8988T (cell line): Measurements from ENCODE around the gene EXOC6B.
"Not testable (repeated sequence)": the region's sequence is repeated elsewhere in the genome, so short reads cannot be mapped to it uniquely, and the experiment has no call there.

Experiments
- DNase-seq: peaks from one replicate; pipeline ENCODE4 v3.0.0; 2011

The EXOC6B gene

DNA sequence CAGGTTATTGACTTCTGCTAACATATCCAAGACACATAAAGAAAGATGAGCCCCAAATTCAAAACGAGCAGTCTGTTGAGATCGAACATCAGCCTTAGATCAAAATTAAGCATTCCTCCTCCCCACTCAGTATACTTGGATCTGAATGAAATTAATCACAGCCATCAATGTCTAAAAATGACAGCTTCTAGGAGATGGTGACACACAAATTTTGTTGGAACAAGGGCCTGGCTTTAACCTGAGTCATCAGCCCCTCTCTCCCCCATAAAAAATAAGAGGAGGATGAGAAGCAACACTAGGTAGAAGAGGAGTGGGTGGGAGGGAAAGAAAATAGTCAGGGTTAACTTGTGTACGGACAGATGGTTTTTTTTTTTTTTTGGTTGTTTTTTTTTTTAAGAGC is 223.1 kb downstream of the EXOC6B start:
- DNase-seq = no peak

DNA sequence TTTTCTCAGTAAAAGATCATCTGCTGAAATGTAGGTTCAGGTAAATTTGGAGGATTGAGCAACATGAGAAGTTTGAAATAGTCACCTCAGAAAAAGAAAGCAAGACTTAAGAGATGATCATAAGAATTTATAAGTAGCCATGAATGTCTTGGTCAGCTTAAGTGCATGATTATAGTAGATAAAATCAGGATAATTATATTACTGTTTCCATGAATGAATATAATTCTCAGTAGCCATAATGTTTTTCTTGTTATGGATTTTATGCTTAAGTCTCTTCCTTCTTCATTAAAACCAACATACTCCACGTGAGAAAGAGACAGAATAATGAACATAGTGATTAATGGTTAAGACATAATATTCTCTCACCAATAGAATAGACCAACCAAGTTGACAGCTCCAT is 223.7 kb downstream of the EXOC6B start:
- no peak for DNase-seq

DNA sequence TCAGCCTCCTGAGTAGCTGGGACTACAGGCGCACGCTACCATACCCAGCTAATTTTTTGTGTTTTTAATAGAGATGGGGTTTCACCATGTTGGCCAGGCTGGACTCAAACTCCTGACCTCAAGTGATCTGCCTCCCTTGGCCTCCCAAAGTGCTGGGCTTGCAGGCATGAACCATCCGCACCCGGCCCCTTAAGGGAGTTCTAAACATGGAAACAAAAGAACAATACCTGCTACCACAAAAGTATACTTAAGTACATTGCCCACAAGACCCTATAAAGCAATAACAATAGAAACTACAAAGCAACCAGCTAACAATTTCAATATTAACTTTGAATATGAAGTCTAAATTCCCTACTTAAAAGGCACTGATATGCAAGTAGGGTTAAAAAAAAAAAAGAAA is 242.0 kb downstream of the EXOC6B start:
- not testable (repeated sequence) for DNase-seq

DNA sequence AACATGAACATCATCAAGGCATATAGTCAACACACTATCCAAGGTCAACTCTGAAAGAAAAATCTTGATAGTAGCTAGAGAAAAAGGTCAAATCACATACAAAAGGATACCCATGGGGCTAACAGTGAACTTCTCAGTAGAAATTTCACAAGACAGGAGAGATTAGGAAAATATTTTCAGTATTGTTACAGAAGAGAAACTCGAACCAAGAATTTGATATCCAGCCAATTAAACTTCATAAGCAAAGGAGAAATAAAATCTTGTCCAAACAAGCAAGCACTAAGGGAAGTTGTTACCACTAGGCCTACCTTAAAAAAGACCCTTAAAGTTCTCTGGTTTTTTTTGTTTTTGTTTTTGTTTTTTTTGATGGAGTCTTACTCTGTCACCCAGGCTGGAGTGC is 242.5 kb downstream of the EXOC6B start:
- DNase-seq = no peak

DNA sequence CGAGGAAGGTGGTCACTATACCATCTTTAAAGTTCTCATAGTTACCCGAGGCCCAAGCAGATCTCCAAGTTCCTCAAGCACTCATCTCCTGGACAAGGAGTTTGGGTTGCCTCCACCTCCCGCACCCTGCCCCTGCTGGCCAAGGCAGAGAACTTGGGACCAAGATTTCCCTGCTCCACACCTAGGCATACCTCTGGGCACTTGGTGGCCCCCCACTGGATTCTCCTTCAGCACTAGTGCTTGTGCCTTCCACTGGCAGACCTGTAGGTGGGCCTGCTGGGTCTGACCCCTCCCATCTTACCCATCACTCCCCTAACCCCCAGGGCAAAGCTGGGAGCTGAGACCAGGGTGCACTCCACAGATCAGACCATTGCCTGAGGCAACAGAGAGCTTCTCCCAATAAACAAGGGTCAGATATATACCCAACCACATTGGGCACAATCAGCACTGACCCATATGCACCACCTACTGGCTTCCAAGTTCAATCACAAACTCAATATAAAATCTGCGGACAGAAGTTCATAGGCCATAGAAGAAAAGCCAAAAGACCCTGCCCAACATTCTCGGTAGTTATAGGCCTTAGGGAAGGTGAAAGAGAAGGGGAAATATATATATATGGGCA is 244.2 kb downstream of the EXOC6B start:
- DNase-seq = no peak

DNA sequence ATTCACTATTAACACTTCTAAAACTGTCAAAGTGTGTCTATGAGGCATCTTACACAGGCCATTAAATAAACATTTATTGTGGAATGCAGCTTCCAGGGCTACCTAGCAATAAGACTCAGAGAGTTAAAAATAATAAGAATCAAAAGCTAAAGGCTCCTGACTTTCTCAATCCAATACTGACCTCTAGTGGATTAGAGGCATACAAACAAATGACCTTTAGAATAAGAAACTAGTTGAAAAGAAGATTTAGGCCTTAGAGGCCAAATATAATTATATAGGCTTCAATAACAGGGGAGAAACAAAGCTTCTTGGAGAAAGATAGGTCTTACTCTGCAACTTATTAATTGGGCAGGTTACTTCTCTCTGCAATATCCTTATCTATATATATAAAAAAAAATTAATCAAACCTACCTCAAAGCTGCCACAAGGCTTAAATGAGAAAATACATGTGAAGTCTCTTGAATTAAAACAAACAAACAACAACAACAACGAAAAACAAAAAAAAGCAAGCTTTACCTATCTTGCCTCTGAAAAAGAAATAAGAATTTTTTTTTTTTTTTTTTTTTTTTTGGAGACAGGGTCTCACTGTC is 246.1 kb downstream of the EXOC6B start:
- DNase-seq = no peak

DNA sequence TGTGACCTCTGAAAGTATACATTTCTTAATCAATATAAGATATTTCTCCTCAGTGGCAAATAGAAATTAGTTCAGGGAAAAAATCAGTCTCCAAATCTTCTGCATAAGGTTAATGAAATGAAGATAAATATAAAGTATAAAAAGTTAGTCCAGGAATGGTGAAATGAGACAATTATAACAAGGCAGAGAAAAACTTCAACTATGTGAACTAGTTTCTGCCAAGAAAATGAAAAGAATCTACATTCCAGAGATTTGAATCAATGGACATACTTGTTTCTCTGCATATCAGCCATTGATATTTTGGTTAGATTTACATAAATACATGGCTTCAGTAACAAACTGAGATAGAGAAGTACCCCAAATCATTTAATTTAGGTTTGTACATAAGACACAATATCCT is 249.0 kb downstream of the EXOC6B start:
- DNase-seq = no peak

DNA sequence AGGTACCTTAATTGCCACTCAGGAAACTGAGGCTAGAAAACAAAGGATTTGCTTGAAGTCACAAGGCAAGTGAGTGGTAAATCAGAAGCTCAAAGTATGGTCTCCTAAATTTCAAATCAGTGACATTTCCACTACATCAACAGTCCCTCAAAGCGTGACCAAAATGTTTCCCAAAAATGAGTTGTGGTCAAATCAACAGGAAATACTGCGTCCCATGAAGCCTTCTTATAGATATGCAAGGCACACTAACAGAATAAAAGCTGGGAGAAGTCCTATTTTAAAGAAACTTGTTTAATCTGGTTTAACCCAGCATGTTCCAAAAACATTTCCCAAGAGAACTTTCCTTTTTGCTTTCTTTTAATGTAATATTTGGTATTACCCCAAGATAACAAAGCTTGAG is 249.4 kb downstream of the EXOC6B start:
- DNase-seq = no peak

DNA sequence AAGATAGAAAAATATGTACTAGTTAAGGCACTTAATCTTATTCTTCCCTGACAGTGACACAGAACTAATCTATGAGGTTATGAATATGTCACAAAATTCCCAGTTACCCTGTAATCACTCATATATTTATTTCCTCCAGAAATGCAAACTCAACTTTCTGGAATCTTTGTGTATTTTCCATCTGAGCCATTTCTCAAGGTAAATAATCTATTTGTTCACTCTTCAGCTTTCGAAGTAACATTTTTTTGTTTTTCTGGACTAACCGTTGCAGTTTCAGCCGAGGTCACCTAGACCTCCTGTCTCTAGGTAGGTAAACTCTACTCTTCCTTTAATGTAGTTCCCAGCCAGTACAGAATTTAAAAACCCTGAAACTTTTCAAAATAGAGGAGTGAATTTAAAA is 250.9 kb downstream of the EXOC6B start:
- no peak for DNase-seq

DNA sequence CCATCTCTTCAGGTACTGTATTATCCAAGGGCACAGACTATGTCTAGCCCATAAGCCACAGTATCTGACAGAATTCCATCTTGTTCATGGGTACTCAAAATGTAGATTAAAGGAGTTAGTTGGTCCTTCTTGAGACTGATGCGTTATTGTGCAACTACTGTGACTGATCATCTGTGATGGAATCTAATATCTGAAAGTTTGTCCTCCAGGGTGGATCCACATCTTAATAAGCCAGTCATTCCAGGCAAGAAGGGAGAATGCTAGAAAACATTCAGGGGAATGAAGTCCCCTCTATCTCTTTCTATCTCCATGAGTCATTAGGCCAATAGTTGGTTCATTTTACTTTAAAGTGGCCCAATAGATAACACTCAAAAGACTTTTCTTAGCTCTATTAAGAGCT is 252.6 kb downstream of the EXOC6B start:
- no peak for DNase-seq

DNA sequence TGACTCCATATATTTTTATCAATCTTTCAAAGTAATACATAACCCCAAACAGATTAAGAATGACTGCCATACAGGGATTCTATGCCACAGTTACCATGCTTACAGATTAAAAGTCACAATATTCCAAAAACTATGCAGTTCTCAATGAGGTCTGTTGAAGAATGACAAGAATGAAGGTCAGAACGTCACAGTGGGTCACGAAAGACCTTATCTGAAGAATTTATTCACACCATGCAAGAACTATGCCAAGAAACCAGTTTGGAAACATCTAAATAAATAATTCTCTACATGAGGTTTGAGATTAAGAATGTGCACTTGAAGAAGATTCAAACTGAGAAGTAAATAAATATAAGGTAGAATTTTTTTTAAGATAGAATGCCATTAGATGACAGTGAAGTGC is 253.3 kb downstream of the EXOC6B start:
- DNase-seq = no peak

DNA sequence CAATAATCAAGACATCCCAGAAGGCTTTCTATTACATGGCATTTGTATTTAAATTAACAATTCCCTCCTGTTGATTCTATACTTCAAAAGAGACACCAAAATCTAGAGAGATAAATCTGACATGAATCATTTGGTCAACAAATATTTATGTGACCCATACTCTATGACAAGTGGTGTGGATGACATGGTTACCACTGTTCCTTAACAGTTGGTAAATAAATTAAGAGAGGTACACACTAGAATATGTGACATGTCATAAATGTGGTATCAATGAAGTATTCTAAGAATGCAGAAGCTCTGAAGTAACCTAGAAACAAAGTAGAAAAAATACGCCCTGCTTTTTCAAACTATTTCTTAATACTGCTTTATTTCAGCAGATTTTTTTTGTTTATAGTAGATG is 255.4 kb downstream of the EXOC6B start:
- DNase-seq = no peak

DNA sequence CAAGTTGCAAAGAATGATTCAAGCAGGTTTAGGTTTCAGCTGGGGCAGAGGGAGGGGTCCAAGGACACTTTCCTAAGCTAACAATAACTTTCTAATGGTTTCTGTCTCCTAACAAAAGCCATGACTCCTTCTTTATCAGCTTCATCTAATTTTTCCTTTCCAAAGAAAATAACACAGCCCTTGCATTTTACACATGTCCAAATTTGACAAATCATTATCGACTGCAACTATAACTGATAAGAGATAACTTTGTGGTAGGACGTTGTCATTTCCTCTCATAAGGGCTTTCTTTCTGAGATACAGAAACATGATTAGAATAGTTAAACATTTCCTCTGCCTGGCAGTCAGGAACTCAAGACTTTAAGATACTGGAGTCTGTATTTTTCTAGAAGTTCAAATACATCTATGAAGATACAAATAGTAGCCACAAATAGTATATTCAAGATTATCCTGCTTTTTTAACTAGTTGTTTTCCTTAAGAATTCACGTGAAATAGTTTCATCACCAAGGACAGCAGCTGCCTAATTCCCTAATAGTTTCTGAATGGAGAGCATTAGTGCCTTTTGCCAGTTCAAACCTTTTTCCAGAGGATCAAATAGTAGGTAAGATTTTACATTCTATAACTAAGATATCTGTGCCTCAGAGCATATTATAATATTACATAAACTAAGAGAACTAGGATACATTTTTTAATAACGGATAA is 263.2 kb downstream of the EXOC6B start:
- no peak for DNase-seq

DNA sequence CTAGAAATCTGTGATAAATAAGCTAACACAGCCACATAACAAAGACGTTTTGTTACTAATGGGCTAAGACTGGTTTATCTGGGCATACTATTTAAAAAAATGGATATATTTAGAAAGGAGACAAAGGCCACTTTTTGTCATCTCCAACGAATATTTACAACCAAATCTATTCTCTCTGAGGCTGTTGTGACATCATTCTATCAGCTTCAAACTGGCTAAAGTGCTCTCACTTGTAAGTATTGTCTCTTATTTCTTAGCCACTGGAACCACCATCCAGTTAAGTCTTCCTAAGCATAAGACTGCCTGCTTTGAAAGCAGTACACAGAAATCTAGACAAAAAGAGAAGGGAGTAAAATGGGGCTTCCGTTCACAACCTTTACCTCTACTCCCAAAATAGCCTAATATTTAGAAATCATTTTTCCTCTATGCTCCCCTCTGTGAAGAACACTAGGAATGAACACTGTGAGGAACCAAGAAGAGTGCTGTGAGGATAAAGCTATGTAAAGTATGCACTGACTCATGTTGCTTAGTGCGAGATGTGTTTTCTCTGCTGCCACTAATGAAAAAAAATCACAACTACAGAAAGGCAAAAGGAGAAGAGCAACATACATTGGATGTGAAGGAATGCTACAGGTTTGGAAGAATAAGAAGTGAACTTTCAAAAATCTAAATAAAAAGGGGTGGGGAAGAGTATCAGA is 264.1 kb downstream of the EXOC6B start:
- no peak for DNase-seq

DNA sequence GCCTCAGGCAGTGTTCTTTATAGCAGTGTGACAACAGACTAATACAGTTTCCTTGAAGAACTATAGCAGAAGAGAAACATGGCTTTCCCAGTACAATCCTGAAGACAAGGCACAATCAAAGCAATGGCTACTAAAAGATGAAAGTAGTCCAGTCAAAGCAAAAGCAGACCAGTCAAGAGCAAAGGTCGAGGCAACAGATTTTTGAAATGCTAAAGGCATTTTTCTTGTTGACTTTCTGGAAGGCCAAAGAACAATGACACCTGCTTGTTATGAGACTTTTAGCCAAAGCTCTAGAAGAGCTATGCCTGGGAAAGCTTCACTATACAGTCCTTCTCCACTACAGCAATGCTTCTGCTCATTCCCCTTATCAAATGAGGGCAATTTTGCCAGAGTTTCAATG is 269.9 kb downstream of the EXOC6B start:
- no peak for DNase-seq

DNA sequence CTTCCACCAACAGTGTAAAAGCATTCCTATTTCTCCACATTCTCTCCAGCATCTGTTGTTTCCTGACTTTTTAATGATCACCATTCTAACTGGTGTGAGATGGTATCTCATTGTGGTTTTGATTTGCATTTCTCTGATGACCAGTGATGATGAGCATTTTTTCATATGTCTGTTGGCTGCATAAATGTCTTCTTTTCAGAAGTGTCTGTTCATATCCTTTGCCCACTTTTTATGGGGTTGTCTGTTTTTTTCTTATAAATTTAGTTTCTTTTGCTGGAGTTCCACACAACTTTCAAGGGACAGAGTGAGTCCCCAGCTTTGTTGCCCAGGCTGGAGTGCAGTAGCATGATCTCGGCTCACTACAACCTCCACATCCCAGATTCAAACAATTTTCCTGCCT is 270.5 kb downstream of the EXOC6B start:
- not testable (repeated sequence) for DNase-seq

DNA sequence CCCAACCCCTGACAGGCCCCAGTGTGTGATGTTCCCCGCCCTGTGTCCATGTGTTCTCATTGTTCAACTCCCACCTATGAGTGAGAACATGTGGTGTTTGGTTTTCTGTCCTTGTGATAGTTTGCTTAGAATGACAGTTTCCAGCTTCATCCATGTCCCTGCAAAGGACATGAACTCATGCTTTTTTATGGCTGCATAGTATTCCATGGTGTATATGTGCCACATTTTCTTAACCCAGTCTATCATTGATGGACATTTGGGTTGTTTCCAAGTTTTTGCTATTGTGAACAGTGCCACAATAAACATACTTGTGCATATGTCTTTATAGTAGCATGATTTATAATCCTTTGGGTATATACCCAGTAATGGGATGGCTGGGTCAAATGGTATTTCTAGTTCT is 270.9 kb downstream of the EXOC6B start:
- DNase-seq = not testable (repeated sequence)

DNA sequence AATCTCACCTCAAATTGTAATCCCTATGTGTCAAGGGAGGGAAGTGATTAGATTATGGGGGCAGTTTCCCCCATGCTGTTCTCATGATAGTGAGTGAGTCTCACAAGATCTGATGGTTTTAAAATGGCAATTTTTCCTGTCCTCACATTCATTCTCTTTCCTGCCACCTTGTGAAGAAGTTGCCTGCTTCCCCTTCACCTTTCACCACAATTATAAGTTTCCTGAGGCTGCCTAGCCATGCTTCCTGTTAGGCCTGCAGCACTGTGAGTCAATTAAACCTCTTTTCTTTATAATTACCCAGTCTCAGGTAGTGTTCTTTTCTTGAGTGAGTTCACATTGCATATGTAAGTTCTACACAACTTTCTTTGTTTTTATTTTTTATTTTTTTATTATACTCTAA is 271.5 kb downstream of the EXOC6B start:
- no peak for DNase-seq

DNA sequence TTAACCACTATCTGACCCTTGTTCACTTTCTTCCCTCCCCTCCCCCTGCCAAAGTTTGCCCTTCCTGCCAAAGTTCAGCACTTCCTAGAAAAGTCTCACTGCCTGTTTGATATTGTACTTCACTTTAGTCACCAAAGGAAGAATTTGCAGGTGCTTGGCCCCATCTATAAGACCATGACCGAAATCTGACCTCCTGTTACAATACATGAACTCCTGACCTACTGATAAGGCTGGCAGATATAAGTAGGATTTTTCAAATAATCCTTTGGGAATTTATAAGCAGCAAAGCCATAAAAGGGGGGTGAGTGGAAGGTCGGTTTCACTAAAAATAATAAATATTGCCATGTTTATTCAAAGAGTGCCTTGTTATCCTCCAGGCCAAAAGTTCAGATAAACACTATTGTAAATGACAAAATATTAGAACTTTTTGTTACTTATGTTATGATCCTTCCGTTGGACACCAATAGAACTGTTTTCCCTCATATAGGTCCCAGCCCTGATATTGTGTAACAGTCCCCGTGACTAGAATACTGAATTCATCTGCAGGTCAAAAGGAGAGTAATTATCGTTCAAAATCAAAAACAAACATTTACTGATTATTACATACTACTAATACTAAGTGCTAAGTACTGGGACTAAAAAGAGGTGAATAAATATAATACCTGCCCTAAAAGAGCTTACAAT is 277.6 kb downstream of the EXOC6B start:
- no peak for DNase-seq

DNA sequence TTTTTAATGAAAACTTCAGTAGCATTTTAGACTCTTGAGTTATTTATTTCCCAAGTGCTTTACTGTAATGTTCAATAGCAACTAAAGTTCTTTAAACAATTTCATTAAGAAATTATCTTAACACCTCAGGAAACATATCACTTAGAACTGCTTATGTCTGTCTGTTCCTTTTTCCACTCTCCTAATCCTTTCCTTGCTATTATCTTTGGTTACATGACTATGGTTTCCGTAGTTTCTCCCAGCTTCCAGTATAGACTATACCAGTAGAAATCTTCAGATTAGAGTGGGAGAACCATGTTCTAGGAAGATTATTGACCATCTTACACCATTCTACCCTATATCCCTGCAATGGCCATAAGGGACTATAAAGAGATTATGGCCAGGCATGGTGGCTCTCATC is 280.0 kb downstream of the EXOC6B start:
- no peak for DNase-seq

DNA sequence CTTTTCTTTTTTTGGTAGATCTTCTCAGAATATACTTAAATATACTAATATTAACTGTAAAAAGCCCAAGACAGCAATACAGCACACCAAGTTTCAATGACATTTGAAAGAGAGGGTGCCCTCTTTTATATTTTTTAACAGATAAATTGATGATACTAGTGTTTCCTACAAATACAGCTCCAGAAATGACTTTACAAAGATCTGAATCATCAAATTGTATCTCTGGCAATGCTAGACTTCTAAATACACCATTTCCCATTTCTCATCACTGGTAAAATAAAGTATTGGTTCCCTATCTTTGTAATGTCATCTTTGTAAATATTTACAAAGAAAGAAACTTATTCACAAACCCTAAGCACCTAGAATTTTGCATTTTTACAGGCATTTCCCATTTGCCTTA is 281.3 kb downstream of the EXOC6B start:
- no peak for DNase-seq

DNA sequence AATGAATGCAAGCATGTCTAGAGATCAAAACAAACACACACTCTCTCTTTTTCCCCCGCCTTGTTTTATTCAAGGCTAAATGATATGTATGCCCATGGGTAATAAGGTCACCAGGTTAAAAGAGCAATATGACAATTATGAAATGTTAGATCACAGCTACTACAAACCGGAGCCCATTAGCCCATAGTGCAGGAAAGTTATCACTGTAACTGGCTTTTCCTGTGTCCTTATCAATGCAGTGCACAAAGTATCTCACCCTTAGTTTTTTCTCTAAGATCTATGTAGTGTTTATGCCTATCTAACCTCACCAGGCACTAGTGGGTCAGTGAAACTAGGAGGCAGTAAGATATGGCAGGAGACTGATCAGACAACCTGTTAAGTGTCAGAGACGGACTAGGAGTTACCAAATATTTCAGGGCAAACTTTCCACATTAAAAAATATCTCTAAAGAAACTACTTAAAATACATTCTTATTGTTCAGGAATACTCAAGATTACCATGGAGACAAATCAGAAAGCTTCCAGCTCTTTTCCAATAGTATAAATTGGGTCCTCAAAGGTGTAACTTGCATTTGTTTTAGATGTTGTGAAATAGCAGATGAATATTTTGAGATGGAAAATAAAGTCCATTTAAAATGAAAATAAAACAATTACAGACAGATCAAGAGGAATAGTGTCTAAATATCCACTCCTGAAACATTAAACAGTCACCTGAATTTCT is 282.2 kb downstream of the EXOC6B start:
- DNase-seq = no peak

DNA sequence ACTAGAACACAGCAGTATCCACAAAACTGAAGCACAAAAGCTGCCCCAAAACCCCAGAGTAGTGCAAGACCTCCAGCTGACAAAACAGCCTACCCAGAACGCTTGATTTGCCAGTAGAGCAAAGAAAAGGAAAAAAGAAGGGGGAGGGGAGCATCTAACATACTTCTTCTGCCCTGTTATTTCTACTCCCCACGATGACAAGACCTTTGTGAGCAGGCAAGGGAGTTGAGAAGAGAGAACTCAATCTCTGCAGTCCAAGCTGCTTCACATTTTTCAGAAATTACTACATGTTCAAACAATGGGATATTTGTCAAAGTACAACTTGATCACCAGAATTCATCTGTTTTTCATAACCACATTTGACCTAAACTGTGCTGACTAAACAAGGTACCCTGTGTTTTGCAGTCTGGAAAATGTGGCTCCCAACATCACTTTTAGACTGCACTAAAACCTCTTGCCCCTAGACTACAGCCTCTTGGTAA is 286.7 kb downstream of the EXOC6B start:
- no peak for DNase-seq
